Peyer's patch (tissue), 4 donors: ENCODE results near the gene RNF187.

Experiments
- POLR2A ChIP-seq, 2 donors: fragments of 450-650 bp; IDR thresholded peaks; one replicate each; pipeline ENCODE4 v1.5.1; 2017; ENCODE audit warnings: antibody characterized with exemption in 2 of 2, mild to moderate bottlenecking in 2 of 2, moderate library complexity in 2 of 2
- TF ChIP-seq, protein P1 (sequence below), 6 experiments: fragments of 450-650 bp in 4 of 6; fragments of 200-600 bp in 2 of 6; sonication (generic) in 1 of 6; IDR thresholded peaks; one replicate each; pipeline ENCODE4 v1.5.1; 2017 to 2019; ENCODE audit warnings: antibody characterized with exemption in 6 of 6, mild to moderate bottlenecking in 3 of 6, moderate library complexity in 1 of 6

DNA sequence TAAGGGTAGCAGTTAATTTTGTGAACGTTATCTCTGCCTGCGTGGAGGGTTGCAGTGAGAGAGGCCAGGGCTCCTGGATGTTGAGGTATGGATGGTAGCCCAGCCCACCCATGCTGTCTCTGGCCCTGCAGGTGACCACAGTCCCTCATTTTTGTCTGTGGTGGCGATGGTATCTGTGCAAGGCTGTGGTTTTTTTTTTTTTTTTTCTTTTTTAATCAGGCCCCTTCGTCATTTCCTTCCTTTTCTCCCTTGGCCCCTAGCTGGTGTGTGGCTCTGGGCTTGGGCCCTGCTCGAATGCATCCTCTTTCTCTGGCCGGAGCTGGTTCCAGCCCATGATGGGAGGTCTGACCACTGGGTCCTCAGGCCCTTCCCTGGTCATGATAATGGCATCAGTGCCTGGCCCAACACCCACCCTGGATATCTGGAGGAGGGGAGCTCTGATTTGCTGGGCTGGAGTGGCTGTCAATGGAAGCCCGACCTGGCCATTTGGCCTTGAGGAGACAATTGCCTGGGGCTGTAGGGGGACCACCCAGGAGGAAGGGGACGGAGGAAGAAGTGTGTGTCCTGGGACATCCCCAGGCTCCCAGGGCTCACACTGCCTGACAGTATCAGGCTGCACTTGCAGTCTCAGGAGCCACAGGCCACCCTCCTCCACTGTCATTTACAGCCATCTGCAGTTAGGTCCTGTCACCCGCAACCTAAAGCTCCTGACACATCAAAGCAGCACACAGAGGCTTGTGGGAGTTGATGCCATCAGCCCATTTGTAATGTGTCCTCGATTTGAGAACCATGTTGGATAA is 8.1 kb upstream of the RNF187 start:
- TF ChIP-seq, protein P1, sequence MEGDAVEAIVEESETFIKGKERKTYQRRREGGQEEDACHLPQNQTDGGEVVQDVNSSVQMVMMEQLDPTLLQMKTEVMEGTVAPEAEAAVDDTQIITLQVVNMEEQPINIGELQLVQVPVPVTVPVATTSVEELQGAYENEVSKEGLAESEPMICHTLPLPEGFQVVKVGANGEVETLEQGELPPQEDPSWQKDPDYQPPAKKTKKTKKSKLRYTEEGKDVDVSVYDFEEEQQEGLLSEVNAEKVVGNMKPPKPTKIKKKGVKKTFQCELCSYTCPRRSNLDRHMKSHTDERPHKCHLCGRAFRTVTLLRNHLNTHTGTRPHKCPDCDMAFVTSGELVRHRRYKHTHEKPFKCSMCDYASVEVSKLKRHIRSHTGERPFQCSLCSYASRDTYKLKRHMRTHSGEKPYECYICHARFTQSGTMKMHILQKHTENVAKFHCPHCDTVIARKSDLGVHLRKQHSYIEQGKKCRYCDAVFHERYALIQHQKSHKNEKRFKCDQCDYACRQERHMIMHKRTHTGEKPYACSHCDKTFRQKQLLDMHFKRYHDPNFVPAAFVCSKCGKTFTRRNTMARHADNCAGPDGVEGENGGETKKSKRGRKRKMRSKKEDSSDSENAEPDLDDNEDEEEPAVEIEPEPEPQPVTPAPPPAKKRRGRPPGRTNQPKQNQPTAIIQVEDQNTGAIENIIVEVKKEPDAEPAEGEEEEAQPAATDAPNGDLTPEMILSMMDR (IDR thresholded peaks at IDR 0.05), result no peak
- TF ChIP-seq POLR2A (IDR thresholded peaks at IDR 0.05), result no peak
